ENCODE results near the gene SKI.
"Not testable (repeated sequence)": the region's sequence is repeated elsewhere in the genome, so short reads cannot be mapped to it uniquely, and the experiment has no call there.

SKI gene

GRCh38 chr1:2242814-2243725 lies 15.0 kb downstream of the SKI start:
- no peak for DNase-seq (ENCODE audit: low read depth)

GRCh38 chr1:2247045-2247394 lies 18.9 kb downstream of the SKI start:
- not testable (repeated sequence) for DNase-seq (ENCODE audit: low read depth)

- DNase-seq (ENCODE audit: low read depth): no peak
Observed at GRCh38 chr1:2247760-2248126, 19.6 kb downstream of the SKI start.

- DNase-seq (ENCODE audit: low read depth): no peak
Observed at GRCh38 chr1:2248127-2248826, 20.2 kb downstream of the SKI start.

GRCh38 chr1:2248854-2249558 lies 20.9 kb downstream of the SKI start:
- DNase-seq (ENCODE audit: low read depth): no peak

GRCh38 chr1:2249559-2249906 lies 21.4 kb downstream of the SKI start:
- DNase-seq (ENCODE audit: low read depth): no peak

GRCh38 chr1:2250721-2251281 lies 22.7 kb downstream of the SKI start:
- no peak for DNase-seq (ENCODE audit: low read depth)

GRCh38 chr1:2251363-2251762 lies 23.2 kb downstream of the SKI start:
- no peak for DNase-seq (ENCODE audit: low read depth)

- DNase-seq (ENCODE audit: low read depth): no peak
Observed at GRCh38 chr1:2251786-2252185, 23.7 kb downstream of the SKI start.

- DNase-seq (ENCODE audit: low read depth): no peak
Observed at GRCh38 chr1:2252423-2252822, 24.3 kb downstream of the SKI start.

GRCh38 chr1:2253036-2253796 lies 25.1 kb downstream of the SKI start:
- DNase-seq (ENCODE audit: low read depth): no peak

- DNase-seq (ENCODE audit: low read depth): no peak
Observed at GRCh38 chr1:2253797-2254480, 25.8 kb downstream of the SKI start.

- no peak for DNase-seq (ENCODE audit: low read depth)
Observed at GRCh38 chr1:2255047-2255419, 26.9 kb downstream of the SKI start.

- DNase-seq (ENCODE audit: low read depth): peak; percentile 34
Observed at GRCh38 chr1:2255420-2256369, 27.6 kb downstream of the SKI start.

- DNase-seq (ENCODE audit: low read depth): no peak
Observed at GRCh38 chr1:2256435-2257244, 28.5 kb downstream of the SKI start.

GRCh38 chr1:2257245-2257627 lies 29.1 kb downstream of the SKI start:
- no peak for DNase-seq (ENCODE audit: low read depth)

GRCh38 chr1:2258122-2258681 lies 30.1 kb downstream of the SKI start:
- DNase-seq (ENCODE audit: low read depth): no peak

- peak; percentile 42 for DNase-seq (ENCODE audit: low read depth)
Observed at GRCh38 chr1:2258996-2259395, 30.9 kb downstream of the SKI start.
